ENCODE measurements around the gene RNF115. TPM values are rescaled to one million over a fixed set of nuclear protein-coding genes. Genes with fewer than 3 reads are reported as not detected.

Gene RNF115
- total and polyA plus RNA-seq, 2 of the 13 experiments (the other 11 are each of a cell fraction or from before 2014, with no cell fraction given), result 6.0 to 10.1 TPM

DNA sequence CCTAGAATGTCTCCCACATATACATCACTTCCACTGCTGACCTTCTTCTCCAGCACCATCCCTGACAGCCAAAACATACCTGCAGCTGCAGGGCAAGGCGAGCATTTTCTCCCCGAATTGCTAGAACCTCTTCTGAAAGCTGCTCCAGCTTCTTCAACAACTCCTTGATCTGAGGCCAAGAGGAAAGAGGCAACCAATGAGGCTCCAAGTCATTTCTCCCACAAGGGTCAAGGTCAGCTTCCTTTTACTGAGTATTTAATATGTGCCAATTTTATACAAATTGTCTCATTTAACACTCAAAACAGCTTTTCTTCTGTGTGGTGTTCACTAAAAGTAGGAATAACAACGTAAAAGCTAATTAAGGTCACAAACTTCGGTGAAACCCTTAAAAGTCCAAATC lies 44.3 kb upstream of the RNF115 start (continued):
- TF ChIP-seq FOXO1 (CRISPR knock-in tag; IDR thresholded peaks at IDR 0.05) (no peak), SP5 (CRISPR knock-in tag; IDR thresholded peaks at IDR 0.05; ENCODE audit: borderline replicate concordance, low read depth) (no peak), ZMYM3 (CRISPR knock-in tag; IDR thresholded peaks at IDR 0.05) (no peak), ATAD3A (CRISPR knock-in tag; IDR thresholded peaks at IDR 0.05) (no peak), SMAD1 (CRISPR knock-in tag; IDR thresholded peaks at IDR 0.05; ENCODE audit: borderline replicate concordance, low read depth) (no peak)
- TF ChIP-seq, protein P1, sequence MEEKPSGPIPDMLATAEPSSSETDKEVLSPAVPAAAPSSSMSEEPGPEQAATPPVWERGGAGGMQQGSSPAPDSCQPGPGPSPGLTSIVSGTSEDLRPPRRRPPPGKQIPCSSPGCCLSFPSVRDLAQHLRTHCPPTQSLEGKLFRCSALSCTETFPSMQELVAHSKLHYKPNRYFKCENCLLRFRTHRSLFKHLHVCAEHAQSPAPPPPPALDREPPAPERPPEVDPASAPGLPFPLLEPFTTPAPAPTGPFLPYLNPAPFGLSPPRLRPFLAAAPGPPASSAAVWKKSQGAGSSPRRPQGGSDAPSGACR (CRISPR knock-in tag; IDR thresholded peaks at IDR 0.05), result no peak
- TF ChIP-seq, protein P2, sequence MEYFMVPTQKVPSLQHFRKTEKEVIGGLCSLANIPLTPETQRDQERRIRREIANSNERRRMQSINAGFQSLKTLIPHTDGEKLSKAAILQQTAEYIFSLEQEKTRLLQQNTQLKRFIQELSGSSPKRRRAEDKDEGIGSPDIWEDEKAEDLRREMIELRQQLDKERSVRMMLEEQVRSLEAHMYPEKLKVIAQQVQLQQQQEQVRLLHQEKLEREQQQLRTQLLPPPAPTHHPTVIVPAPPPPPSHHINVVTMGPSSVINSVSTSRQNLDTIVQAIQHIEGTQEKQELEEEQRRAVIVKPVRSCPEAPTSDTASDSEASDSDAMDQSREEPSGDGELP (IDR thresholded peaks at IDR 0.05; ENCODE audit: borderline replicate concordance, low read depth), result no peak

DNA sequence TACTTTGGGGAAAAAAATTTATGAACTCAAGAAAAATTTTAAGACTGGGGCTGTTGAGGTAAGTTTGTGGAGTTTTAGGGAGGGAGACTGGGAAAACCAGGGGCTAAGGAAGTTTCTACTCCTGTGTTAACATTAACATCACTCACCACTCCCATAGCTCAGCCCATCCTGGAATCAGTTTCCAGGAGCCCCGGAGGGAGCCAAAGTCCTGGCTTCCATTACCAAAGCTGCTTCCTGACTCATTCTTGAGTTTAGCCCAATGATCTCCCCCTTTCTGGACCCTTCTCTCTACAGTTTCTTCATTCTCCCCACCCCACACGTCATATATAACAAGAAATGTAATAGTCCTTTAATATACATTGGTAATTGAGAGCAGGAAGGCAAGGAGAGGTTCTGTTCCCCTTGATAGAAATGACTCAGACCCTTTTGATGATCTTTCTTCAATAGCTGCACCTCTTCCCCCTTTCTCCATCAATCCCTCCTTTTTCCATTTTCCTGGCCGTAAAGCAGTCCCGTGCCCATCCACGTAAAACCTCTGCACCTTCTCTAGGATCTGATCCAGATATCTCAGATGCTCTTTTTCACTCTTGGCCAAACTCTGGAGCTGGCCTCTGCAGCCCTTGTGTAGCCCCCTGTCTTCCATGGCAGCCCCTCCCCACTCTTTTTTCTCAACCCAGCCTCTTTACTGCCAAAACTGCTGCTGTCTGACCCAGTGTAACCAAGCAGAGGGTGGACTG lies 39.6 kb upstream of the RNF115 start:
- POLR2A ChIA-PET, result no interaction called here
- Histone ChIP-seq H3K27me3 (ENCODE audit: control insufficient read depth in 1 of 2, insufficient read depth in 2 of 2, low read length in 2 of 2) (0 out of 5 replicates have a peak, but pooled peaks cover 0 to 15% of the 10 kb centered on the region in 2 experiments), H3K27ac (ENCODE audit: extremely low read length, insufficient read depth, low read length) (no peak overlapping the region), H3K4me3 (replicated peaks in 1 of 3; ENCODE audit: insufficient read depth in 1 of 3, low read depth in 2 of 3, low read length in 3 of 3) (no peak overlapping the region), H2AFZ (ENCODE audit: low read length) (no peak overlapping the region), H3K36me3 (replicated peaks in 1 of 2; ENCODE audit: control insufficient read depth in 1 of 2, insufficient read depth in 2 of 2, low read length in 2 of 2) (no peaks in the 10 kb centered on the region), H4K20me1 (ENCODE audit: insufficient read depth, low read length) (no peaks in the 10 kb centered on the region), H3K79me2 (ENCODE audit: insufficient read depth, low read length) (no peaks in the 10 kb centered on the region), H3K9me3 (ENCODE audit: low read length) (no peaks in the 10 kb centered on the region), H3K4me2 (ENCODE audit: low read depth, low read length) (no peak overlapping the region), H3K4me1 (ENCODE audit: insufficient read depth, low read length) (peaks cover 11% of the 10 kb centered on the region), H3K9ac (ENCODE audit: insufficient read depth, low read depth, low read length) (no peak overlapping the region)
- DNase-seq (ENCODE audit: low spot score) (no peak), ATAC-seq (no peak), FAIRE-seq (no peak)
- WGBS (ENCODE audit: low lambda C conversion rate), result 32% methylated on average over 5 of the region's 5 CpGs
- CTCF ChIA-PET (ENCODE audit: low intra/inter-chr PET ratio, low total read pairs), result no interaction called here
- intact Hi-C loops (cut with micrococcal nuclease; ENCODE audit: unreplicated experiment), result loop anchor here (5.0 kb wide), 1 partner anchor 49 kb away; the partner anchor contains the start of gene ITGA10
- in situ Hi-C loops (cut with HindIII; ENCODE audit: extremely low pct_ligation_motif_present, low pct_unique_long_range_greater_than_20kb), result no loop called here
- no TSS peak for BruUV-seq (replicated peaks)
- TF ChIP-seq FOXO1 (CRISPR knock-in tag; IDR thresholded peaks at IDR 0.05) (no peak), KDM5A (IDR thresholded peaks at IDR 0.05; ENCODE audit: borderline replicate concordance, low read length) (no peak), AGO1 (IDR thresholded peaks at IDR 0.05; ENCODE audit: low read depth, low read length, poor library complexity, severe bottlenecking) (no peak), HNRNPL (IDR thresholded peaks at IDR 0.05; ENCODE audit: low read depth, low read length) (no peak), FOXK1 (CRISPR knock-in tag; IDR thresholded peaks at IDR 0.05; ENCODE audit: borderline replicate concordance, low read depth) (no peak), ZNF329 (CRISPR knock-in tag; IDR thresholded peaks at IDR 0.05; ENCODE audit: low read depth) (no peak), SP2 (CRISPR knock-in tag; IDR thresholded peaks at IDR 0.05) (no peak), PLRG1 (conservative IDR thresholded peaks at IDR 0.05) (no peak), NRL (CRISPR knock-in tag; IDR thresholded peaks at IDR 0.05; ENCODE audit: borderline replicate concordance) (no peak), ZNF367 (CRISPR knock-in tag; IDR thresholded peaks at IDR 0.05; ENCODE audit: borderline replicate concordance) (no peak), KDM1A (CRISPR knock-in tag; IDR thresholded peaks at IDR 0.05) (no peak), ZNF430 (CRISPR knock-in tag; IDR thresholded peaks at IDR 0.05) (no peak)
- TF ChIP-seq, protein P3, sequence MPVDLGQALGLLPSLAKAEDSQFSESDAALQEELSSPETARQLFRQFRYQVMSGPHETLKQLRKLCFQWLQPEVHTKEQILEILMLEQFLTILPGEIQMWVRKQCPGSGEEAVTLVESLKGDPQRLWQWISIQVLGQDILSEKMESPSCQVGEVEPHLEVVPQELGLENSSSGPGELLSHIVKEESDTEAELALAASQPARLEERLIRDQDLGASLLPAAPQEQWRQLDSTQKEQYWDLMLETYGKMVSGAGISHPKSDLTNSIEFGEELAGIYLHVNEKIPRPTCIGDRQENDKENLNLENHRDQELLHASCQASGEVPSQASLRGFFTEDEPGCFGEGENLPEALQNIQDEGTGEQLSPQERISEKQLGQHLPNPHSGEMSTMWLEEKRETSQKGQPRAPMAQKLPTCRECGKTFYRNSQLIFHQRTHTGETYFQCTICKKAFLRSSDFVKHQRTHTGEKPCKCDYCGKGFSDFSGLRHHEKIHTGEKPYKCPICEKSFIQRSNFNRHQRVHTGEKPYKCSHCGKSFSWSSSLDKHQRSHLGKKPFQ (CRISPR knock-in tag; IDR thresholded peaks at IDR 0.05; ENCODE audit: insufficient replicate concordance), result no peak
- TF ChIP-seq, protein P4, sequence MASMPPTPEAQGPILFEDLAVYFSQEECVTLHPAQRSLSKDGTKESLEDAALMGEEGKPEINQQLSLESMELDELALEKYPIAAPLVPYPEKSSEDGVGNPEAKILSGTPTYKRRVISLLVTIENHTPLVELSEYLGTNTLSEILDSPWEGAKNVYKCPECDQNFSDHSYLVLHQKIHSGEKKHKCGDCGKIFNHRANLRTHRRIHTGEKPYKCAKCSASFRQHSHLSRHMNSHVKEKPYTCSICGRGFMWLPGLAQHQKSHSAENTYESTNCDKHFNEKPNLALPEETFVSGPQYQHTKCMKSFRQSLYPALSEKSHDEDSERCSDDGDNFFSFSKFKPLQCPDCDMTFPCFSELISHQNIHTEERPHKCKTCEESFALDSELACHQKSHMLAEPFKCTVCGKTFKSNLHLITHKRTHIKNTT (CRISPR knock-in tag; IDR thresholded peaks at IDR 0.05), result no peak

Measured in HepG2 (cell line).